Skeletal muscle satellite cell (primary cell): ENCODE measurements around the gene SLC35F3. TPM values are rescaled to one million over a fixed set of nuclear protein-coding genes. Genes with fewer than 3 reads are reported as not detected.
A peak's percentile ranks its signal among the peaks of the same experiment; 100 is the strongest.

Source experiments
- H3K27me3 ChIP-seq: 2 replicates; pipeline ENCODE4 v1.7.0; 2013; ENCODE audit warnings: low read length; ENCODE audit not compliant: control insufficient read depth, insufficient read depth
- H3K36me3 ChIP-seq: 2 replicates; pipeline ENCODE4 v1.7.0; 2013; ENCODE audit warnings: mild to moderate bottlenecking, control low read depth, low read length; ENCODE audit not compliant: insufficient read depth
- H3K4me1 ChIP-seq: 2 replicates; pipeline ENCODE4 v1.7.0; 2013; ENCODE audit warnings: low read length; ENCODE audit not compliant: control insufficient read depth, insufficient read depth
- H3K4me2 ChIP-seq: 2 replicates; pipeline ENCODE4 v1.7.0; 2013; ENCODE audit warnings: mild to moderate bottlenecking, low read length
- H3K4me3 ChIP-seq: 2 replicates; pipeline ENCODE4 v1.7.0; 2013; ENCODE audit warnings: low read length
- H3K9ac ChIP-seq: 2 replicates; pipeline ENCODE4 v1.7.0; 2013; ENCODE audit warnings: mild to moderate bottlenecking, low read depth, low read length, moderate library complexity
- H3K9me3 ChIP-seq: replicated peaks from 2 replicates; pipeline ENCODE4 v1.7.0; 2013; ENCODE audit warnings: mild to moderate bottlenecking, control low read depth, low read length
- total RNA-seq: library from RNA; depleted of rRNA; stranded (reverse); fragments of >200 nt; gene quantifications from 2 replicates; pipeline ENCODE4 v1.2.3, GENCODE V29; 2012; rRNA removed

Gene SLC35F3
- not detected in 2 replicates for total RNA-seq

DNA sequence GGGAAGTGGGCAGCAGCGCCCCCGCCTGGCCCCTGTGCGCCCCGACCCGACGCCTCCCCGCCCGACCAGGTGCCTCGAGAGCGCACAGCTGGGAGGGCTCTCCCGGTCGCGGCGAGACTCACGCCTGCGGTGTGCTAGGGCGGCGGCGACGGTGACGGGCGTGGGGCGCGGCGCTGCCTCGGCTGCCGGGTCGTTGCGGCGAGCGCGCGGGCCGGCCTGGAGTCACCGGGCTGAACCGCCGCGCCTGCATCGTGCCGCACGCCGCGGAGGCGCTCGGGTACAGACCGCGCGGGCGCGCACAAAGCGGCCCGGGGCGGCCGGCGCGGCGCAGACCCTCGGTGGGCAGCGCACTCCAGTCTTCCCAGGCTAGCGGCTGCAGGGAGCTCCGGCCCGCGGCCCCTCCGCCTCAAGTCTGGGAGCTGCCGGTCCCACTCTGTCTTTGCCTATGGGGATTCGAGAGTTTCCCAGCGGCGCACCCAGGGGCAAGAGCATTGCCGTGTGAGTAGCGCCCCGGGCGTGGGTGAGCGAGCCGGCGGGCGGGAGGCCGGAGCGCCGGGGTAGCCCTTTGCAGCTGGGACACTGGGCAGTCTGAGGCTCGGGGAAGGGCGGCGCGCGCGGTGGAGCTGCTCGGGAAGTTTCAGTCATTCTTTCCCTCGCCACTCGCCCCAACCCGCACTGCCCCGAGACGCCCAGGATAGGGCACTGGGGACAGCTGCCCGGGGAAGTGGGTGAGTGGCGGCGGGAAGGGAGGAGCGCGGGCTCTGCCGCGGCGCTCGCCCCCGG is at the start of gene SLC35F3:
Gene SLC35F3 (plus strand): TSS at position 44 of the 783 bp plus-strand sequence.
- Histone ChIP-seq H3K9ac (no peak within 1 kb of the TSS), H3K27me3 (peaks cover 33% of the 10 kb centered on the region)

DNA sequence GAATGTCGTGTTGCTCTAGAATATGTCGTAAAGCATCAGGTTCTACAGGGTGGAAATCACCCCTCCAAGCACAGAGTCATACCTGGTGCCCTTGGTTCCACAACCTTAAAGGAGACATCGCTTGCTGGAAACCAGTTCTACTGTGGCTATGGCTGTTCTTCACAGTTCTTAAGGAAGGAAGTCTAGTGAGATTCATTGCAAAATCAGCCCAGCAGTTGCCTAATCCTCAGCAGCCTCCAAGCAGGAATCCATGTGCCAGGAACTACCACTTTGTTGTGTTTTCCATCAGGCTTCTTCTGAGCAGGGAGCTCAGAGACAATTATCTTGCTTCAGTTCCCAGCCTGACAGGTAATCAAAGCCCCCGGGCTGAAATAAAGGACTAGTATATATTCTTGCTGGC is 45.0 kb upstream of the SLC35F3 start:
- Histone ChIP-seq H3K9me3 (no peaks in the 10 kb centered on the region), H3K27me3 (no peaks in the 10 kb centered on the region), H3K9ac (no peak overlapping the region), H3K36me3 (no peaks in the 10 kb centered on the region), H3K4me1 (no peaks in the 10 kb centered on the region), H3K4me3 (no peak overlapping the region), H3K4me2 (no peak overlapping the region)

More for the DNA sequence above, at the start of gene SLC35F3:
- H3K4me3 ChIP-seq, result peak within 1 kb of the TSS; percentile 57
- peak within 1 kb of the TSS; percentile 77 for H3K4me2 ChIP-seq
- no peaks in the 10 kb centered on the region for H3K36me3 ChIP-seq
- no peaks in the 10 kb centered on the region for H3K9me3 ChIP-seq
- H3K4me1 ChIP-seq, result no peaks in the 10 kb centered on the region

DNA sequence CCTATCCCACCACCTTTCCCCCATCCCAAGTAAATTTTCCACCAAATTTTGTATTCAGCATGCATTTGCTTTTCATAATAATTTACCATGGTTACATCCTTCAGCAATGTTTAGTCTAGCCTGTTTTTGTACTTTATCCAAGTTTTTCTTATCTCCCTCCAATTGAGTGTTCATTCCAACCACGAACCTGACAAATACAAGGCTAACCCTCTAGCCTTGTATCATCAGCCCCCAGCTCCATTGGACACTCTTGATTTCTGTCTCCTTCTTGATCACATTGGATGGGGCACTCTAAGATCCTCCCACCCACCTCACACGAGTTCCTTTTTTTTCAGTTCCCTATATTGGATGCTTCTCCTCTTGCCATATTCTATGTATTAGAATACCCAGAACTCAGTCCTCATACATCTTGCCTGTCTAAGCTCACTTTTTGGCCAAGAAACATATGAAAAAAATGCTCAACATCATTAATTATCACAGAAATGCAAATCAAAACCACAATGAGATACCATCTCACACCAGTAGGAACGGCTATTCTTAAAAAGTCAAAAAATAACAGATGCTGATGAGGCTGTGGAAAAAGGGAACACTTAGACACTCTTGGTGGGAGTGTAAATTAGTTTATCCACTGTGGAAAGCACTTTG is 40.5 kb upstream of the SLC35F3 start:
- H3K36me3 ChIP-seq, result no peaks in the 10 kb centered on the region
- no peak overlapping the region for H3K4me3 ChIP-seq
- H3K4me1 ChIP-seq, result no peaks in the 10 kb centered on the region
- H3K27me3 ChIP-seq, result no peaks in the 10 kb centered on the region
- no peak overlapping the region for H3K9ac ChIP-seq
- no peaks in the 10 kb centered on the region for H3K9me3 ChIP-seq
- H3K4me2 ChIP-seq, result no peak overlapping the region

GRCh38 chr1:233864578-233864977 is 39.9 kb upstream of the SLC35F3 start:
- Histone ChIP-seq H3K4me2 (no peak overlapping the region), H3K4me1 (no peaks in the 10 kb centered on the region), H3K4me3 (no peak overlapping the region), H3K9me3 (no peaks in the 10 kb centered on the region), H3K36me3 (no peaks in the 10 kb centered on the region), H3K9ac (no peak overlapping the region), H3K27me3 (no peaks in the 10 kb centered on the region)

DNA sequence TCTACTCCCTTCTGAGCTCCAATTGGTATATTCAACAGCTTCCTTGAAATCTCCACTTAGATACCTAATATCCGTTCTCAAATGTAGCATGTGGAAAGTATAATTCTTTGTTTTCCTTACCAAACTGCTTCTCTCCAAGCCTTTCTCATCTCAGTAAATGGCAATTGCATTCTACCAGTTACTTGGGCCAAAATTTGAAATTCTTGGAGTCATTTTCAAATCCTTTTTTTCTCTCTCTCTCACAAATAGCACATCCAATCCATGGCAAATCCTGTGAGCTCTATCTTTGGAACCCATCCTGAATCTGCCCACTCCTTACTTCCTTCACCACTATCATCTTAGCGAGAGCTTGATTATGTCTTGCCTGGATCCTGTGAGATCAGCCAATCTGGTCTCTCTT is 39.3 kb upstream of the SLC35F3 start:
- Histone ChIP-seq H3K9me3 (no peaks in the 10 kb centered on the region), H3K9ac (no peak overlapping the region)

GRCh38 chr1:233865902-233866301 is 38.6 kb upstream of the SLC35F3 start:
- Histone ChIP-seq H3K27me3 (no peaks in the 10 kb centered on the region), H3K36me3 (no peaks in the 10 kb centered on the region), H3K9me3 (no peaks in the 10 kb centered on the region), H3K4me1 (no peaks in the 10 kb centered on the region), H3K9ac (no peak overlapping the region), H3K4me2 (no peak overlapping the region), H3K4me3 (no peak overlapping the region)

More for the DNA sequence above, 39.3 kb upstream of the SLC35F3 start:
- Histone ChIP-seq H3K4me3 (no peak overlapping the region), H3K27me3 (no peaks in the 10 kb centered on the region), H3K36me3 (no peaks in the 10 kb centered on the region), H3K4me2 (no peak overlapping the region), H3K4me1 (no peaks in the 10 kb centered on the region)

DNA sequence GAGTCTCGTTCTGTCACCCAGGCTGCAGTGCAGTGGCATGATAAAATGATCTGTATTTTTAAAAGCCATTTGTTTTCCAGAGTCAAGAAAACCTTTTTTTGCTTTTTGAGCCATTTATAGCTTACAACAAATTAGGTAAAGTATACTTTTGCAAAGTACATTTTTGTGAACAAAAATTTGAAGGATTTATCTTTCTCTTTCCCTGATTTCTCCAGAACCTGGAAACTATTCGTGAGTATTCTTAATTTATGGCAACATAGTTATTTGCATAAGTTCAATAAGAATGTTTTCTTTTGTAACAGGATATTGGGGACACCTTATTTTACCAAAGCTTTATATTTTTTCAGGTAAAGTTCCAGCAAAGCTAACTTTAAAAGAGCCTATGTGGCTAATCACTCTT is 37.4 kb upstream of the SLC35F3 start:
- H3K9me3 ChIP-seq, result no peaks in the 10 kb centered on the region
- no peaks in the 10 kb centered on the region for H3K27me3 ChIP-seq
- H3K4me3 ChIP-seq, result no peak overlapping the region
- H3K4me1 ChIP-seq, result no peaks in the 10 kb centered on the region
- H3K36me3 ChIP-seq, result no peaks in the 10 kb centered on the region
- H3K4me2 ChIP-seq, result no peak overlapping the region
- H3K9ac ChIP-seq, result no peak overlapping the region

DNA sequence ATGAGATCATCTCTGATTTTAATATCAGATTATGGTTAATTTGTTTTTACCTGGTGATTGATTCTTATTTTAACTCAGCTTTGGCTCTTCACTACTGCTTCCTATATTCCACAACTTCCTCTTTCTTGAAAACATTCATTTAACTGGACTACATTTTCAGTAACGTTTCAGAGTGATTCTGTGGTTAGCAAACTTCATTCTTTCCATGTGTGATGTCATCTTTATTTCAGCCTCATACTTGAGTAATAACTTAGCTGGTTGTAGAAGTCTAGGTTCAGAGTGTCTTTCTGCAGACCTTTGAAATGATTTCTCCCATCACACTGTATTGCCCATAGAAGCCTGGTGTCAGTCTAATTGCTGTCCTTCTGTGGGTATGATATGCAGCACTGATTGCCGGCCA is 36.0 kb upstream of the SLC35F3 start:
- no peaks in the 10 kb centered on the region for H3K9me3 ChIP-seq
- no peaks in the 10 kb centered on the region for H3K36me3 ChIP-seq
- H3K4me3 ChIP-seq, result no peak overlapping the region
- H3K27me3 ChIP-seq, result no peaks in the 10 kb centered on the region
- H3K9ac ChIP-seq, result no peak overlapping the region
- no peak overlapping the region for H3K4me2 ChIP-seq
- H3K4me1 ChIP-seq, result no peaks in the 10 kb centered on the region

DNA sequence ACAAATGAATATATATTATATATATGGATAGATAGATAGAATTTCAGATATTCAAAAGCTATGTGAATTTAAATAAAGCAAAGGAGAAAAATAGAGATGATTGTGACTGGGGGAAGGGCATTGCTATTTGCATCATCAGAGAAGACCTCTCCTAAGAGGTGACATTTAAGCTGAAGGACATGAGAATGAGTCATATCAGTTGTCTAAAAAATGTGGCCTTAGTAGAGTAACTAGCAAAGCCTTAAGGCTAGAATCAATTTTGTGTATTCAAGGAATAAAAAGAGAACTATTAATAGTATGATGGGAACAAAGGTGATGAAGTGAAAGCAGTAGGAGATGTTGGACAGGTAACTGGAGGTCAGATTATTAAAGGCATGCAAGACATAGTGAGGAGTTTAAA is 34.8 kb upstream of the SLC35F3 start:
- H3K9me3 ChIP-seq, result no peaks in the 10 kb centered on the region
- no peak overlapping the region for H3K4me2 ChIP-seq
- no peaks in the 10 kb centered on the region for H3K4me1 ChIP-seq
- H3K9ac ChIP-seq, result no peak overlapping the region
- no peaks in the 10 kb centered on the region for H3K27me3 ChIP-seq
- no peaks in the 10 kb centered on the region for H3K36me3 ChIP-seq
- no peak overlapping the region for H3K4me3 ChIP-seq

GRCh38 chr1:233873666-233874065 is 30.8 kb upstream of the SLC35F3 start:
- Histone ChIP-seq H3K4me1 (no peaks in the 10 kb centered on the region), H3K27me3 (no peaks in the 10 kb centered on the region), H3K9me3 (no peaks in the 10 kb centered on the region), H3K9ac (no peak overlapping the region), H3K4me3 (no peak overlapping the region), H3K4me2 (no peak overlapping the region), H3K36me3 (no peaks in the 10 kb centered on the region)

DNA sequence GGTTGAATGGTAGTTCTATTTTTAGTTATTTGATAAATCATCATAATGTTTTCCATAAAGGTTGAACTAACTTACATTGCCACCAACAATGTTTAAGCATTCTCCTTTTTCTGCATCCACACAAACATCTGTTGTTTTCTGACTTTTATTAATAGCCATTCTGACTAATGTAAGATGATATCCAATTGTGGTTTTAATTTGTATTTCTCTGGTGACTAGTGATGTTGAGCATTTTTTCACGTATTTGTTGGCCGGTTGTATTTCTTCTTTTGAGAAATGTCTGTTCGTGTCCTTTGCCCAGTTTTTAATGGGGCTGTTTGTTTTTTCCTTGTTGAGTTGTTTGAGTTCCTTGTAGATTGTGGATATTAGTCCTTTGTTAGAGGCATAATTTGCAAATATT is 24.6 kb upstream of the SLC35F3 start:
- Histone ChIP-seq H3K4me1 (no peaks in the 10 kb centered on the region), H3K4me2 (no peak overlapping the region), H3K9ac (no peak overlapping the region), H3K9me3 (no peaks in the 10 kb centered on the region), H3K36me3 (no peaks in the 10 kb centered on the region), H3K4me3 (no peak overlapping the region), H3K27me3 (no peaks in the 10 kb centered on the region)

GRCh38 chr1:233883671-233884070 is 20.8 kb upstream of the SLC35F3 start:
- Histone ChIP-seq H3K36me3 (no peaks in the 10 kb centered on the region), H3K4me1 (peaks cover 5% of the 10 kb centered on the region), H3K4me3 (no peak overlapping the region), H3K4me2 (no peak overlapping the region), H3K27me3 (no peaks in the 10 kb centered on the region), H3K9ac (no peak overlapping the region), H3K9me3 (no peaks in the 10 kb centered on the region)
